Middle frontal gyrus (tissue), 1 donor: ENCODE data around the gene PLAAT2.
"Not testable (repeated sequence)": the region's sequence is repeated elsewhere in the genome, so short reads cannot be mapped to it uniquely, and the experiment has no call there.

Source experiments
- DNase-seq: peaks from one replicate; pipeline ENCODE4 v3.0.0-alpha.2; 2015; ENCODE audit warnings: low spot score; ENCODE audit errors: extremely low spot score

The PLAAT2 gene

GRCh38 chr11:63578882-63579281 is 15.7 kb upstream of the PLAAT2 start:
- DNase-seq, result not testable (repeated sequence)

GRCh38 chr11:63574856-63575602 is 11.8 kb upstream of the PLAAT2 start:
- DNase-seq, result no peak

GRCh38 chr11:63573881-63574855 is 11.0 kb upstream of the PLAAT2 start:
- no peak for DNase-seq

DNA sequence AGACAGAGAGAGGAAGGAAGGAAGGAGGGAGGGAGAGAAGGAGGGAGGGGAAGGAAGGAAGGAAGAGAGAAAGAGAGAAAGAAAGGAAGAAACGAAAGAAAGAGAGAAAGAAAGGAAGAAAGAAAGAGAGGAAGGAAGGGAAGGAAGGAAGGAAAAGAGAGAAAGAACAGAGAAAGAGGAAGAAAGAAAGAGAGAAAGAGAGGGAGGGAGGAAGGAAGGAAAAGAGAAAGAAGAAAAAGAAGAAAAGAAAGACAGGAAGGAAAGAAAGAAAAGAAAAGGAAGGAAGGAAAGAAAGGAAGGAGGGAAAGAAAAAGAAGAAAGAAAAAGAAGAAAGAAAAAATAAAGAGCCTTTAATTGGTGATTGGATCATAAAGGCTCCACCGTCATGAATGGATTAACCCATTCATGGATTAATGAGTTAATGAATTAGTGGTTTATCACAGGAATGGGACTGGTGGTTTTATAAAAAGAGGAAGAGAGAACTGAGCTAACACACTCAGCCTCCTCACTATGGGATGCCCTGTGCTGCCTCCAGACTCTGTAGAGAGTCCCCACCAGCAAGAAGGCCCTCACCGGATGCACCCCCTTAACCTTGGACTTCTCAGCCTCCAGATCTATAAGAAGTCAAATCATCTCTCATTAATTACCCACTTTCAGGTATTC is 9.0 kb upstream of the PLAAT2 start:
- DNase-seq, result no peak

DNA sequence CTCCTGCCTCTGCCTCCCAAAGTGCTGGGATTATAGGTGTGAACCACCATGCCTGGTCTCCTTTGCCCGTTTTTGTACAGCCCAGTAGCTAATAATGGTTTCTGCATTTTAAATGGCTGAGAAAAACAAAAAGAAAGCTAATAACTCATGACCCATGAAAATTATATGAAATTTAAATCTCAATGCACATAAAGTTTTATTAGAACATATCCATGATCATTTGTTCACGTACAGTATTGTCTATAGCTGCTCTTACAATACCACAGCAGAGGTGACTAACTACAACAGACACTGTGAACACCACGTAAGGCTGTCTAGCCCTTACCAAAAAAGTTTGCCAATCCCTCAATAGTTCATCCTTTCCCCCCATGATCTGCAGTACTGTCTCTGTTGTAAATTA is 6.4 kb upstream of the PLAAT2 start:
- no peak for DNase-seq

GRCh38 chr11:63567044-63567840 is 4.1 kb upstream of the PLAAT2 start:
- no peak for DNase-seq

DNA sequence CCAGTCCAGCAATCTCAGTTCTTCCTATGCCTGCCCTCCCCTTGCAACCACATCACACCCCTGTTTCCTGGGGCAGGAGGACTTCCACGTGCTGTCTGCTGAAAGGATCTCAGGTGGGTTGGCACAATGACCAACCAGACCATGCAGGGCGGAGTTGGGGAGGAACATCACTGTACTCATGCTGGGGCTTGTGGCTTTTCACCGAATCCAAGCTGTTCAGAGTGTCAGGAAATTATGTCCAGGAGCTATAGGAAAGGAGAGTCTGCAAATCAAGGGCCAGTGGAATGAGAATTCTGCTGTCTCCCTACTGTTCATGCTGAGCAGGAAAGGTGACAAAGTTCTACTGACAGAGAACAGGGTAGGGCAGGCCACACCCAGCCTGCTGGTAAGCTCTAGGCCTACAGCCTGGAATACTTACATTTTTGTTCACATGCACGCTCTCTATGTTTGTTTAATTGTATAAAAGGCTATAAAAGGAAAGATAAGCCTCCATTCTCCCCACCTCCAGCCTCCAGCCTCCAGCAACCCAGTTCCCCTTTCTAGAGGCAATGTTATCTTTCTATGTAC is 1.7 kb upstream of the PLAAT2 start:
- DNase-seq, result no peak

GRCh38 chr11:63564056-63564774 is 1.0 kb upstream of the PLAAT2 start:
- no peak for DNase-seq

- no peak for DNase-seq
These were observed 2.5 kb downstream of the PLAAT2 start for GRCh38 chr11:63560506-63561180.

- DNase-seq, result no peak
These were observed 4.6 kb downstream of the PLAAT2 start for GRCh38 chr11:63558459-63559157.

DNA sequence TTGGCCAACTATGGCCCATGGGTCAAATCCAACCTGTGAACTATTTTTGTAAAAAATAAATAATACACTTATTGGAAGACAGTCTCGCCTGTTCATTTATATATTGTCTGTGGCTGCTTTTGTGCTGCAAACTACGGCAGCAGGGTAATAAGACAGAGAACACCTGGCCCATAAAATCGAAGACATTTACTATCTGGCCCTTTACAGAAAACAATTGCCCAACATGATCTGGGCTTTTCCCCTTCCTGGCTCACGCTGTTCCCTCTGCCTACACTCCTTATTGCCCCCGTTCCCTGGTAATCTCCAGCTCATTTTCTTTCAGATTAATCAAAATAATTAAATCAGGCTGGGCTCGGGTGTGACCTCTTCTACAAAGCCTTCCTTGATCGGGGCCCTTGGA is 5.6 kb downstream of the PLAAT2 start:
- no peak for DNase-seq

DNA sequence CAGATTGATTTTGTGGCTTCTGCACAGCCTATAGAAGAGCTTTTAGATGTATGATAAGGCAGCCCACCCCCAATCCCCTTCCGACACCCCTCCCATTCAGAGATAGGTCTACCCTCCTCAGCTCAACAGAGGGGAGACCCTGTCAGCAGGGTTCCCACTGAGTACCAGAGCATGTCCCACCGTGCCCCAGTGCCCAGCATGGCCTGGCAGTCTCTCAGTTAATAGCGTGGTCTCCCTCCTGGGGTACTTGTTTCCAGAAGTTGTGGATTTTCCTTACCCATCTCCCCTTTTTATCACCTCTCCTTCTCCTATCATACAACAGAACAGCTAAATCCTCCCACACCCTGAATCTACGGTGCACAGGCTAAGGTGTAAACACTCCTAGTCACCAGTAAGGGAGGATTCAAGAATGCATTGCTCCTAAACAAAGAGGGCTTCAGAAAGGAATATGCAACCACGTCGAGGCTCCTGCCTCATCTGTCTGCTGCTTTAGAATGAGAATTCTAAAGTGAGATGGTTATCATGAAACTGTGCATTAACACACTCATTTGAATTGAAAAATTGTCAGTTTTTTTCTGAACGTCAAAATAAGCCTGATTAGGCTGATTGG is 6.7 kb downstream of the PLAAT2 start:
- no peak for DNase-seq

DNA sequence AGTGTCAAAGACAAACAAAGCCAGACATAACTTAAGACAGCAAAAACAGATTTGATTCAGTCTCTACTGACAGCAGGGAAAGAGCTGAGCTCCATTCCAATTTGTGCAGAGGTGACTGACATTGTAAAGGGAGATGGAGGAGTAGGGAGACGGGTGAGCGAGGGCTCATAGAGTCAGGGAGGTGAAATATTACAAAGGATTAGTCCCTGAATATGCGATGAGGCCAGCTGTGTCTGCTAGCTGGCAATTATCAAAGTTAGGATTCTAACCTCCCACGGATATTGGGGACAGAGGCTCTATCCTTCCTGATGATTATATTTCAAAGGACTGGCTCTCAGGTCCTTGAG is 8.3 kb downstream of the PLAAT2 start:
- DNase-seq, result no peak

- no peak for DNase-seq
These were observed 9.4 kb downstream of the PLAAT2 start for GRCh38 chr11:63553759-63554158.

DNA sequence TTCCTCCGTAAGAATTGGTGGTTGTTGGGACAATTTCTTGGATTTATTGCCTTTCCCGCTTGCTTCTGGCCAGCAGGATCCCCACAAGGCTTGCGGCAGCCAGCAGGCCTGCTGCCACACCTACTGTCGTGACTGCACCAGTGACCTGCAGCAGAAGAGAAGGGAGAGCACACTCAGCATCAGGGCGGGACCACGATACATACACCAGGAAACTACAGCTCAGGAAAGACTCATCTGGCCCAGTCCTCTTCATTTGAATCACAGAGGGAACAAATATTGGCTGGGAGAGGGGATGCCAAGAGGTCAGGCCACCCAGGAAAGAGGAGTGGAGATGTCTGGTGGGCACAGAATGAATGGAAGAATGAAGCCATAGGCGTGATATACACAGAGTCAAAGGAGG is 10.3 kb downstream of the PLAAT2 start:
- DNase-seq, result no peak

DNA sequence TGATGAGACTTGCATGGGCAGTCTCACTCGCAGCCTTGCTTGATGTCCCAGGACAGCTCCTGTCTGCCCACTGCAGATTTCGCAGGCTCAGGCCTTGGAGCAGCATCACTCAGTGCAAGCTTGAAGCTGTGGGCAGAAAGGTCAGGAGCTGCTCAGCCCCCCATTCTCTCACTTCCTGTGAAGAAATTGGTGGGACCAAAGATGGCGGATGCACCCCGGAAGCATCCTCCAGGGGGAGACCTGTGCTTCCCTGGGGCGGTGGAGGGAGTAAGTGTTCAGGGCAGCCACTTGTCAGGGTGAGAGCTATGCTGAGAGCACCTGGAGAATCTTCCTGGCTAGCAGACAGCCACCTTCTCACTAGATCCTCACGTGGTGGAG is 11.3 kb downstream of the PLAAT2 start:
- no peak for DNase-seq

DNA sequence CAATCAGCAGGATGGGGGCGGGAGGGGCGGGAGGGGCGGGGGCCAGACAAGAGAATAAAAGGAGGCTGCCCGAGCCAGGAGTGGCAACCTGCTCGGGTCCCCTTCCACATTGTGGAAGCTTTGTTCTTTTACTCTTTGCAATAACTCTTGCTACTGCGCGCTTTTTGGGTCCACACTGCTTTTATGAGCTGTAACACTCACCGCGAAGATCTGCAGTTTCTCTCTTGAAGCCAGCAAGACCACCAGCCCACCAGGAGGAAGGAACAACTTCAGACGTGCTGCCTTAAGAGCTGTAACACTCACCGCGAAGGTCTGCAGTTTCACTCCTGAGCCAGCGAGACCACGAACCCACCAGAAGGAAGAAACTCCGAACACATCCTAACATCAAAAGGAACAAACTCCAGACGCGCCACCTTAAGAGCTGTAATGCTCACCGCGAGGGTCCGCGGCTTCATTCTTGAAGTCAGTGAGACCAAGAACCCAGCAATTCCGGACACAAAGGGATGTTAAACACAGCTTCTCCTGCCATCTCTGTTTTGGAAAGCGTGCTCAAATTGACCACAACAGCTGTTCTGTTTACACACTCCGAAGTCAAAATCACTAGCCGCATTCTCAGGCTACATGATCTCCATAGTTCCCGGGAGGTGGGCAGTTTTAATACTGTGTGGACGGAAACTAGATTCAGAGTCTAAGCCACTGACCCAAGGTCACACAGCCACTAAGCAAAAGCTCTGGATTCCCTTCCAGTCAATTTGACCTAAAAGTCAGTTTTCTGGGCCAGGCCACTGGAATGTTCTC is 11.9 kb downstream of the PLAAT2 start:
- DNase-seq, result no peak
